KMS-11 (cell line): ENCODE data around the gene EEF1E1.
A peak's percentile ranks its signal among the peaks of the same experiment; 100 is the strongest.

Experiments used
- H2AFZ ChIP-seq: fragments of 200-600 bp; sonication (generic); 2 replicates; pipeline ENCODE4 v1.6.1; 2016; ENCODE audit warnings: antibody characterized with exemption, mixed run types, low read depth
- H3K27ac ChIP-seq: fragments of 200-600 bp; sonication (generic); 2 replicates; pipeline ENCODE4 v1.6.1; 2016; ENCODE audit warnings: mild to moderate bottlenecking, mixed run types
- H3K27me3 ChIP-seq: fragments of 200-600 bp; sonication (generic); 2 replicates; pipeline ENCODE4 v1.6.1; 2017; ENCODE audit warnings: mild to moderate bottlenecking, low read depth, mixed run types, moderate library complexity; ENCODE audit not compliant: insufficient read depth
- H3K36me3 ChIP-seq: fragments of 200-600 bp; sonication (generic); 2 replicates; pipeline ENCODE4 v1.6.1; 2017; ENCODE audit warnings: mild to moderate bottlenecking, mixed run types; ENCODE audit not compliant: insufficient read depth
- H3K4me1 ChIP-seq: fragments of 200-600 bp; sonication (generic); 2 replicates; pipeline ENCODE4 v1.6.1; 2016; ENCODE audit warnings: mild to moderate bottlenecking, low read depth, mixed run types; ENCODE audit not compliant: poor library complexity, severe bottlenecking
- H3K4me2 ChIP-seq: fragments of 200-600 bp; sonication (generic); 2 replicates; pipeline ENCODE4 v1.7.0; 2016; ENCODE audit warnings: mild to moderate bottlenecking, mixed run types
- H3K4me3 ChIP-seq: fragments of 200-600 bp; sonication (generic); IDR thresholded peaks from 2 replicates; pipeline ENCODE4 v1.6.1; 2017; ENCODE audit warnings: low read depth, low read length, mixed read lengths; ENCODE audit not compliant: insufficient read depth
- H3K79me2 ChIP-seq: fragments of 200-600 bp; sonication (generic); 2 replicates; pipeline ENCODE4 v1.6.1; 2016; ENCODE audit warnings: low read depth, mixed run types; ENCODE audit not compliant: insufficient read depth
- H3K9ac ChIP-seq: fragments of 200-600 bp; sonication (generic); 2 replicates; pipeline ENCODE4 v1.6.1; 2016; ENCODE audit warnings: mild to moderate bottlenecking, mixed run types
- H4K20me1 ChIP-seq: fragments of 200-600 bp; sonication (generic); 2 replicates; pipeline ENCODE4 v1.6.1; 2016; ENCODE audit warnings: mild to moderate bottlenecking, mixed run types; ENCODE audit not compliant: insufficient read depth
- TF ChIP-seq, protein P1 (sequence below): fragments of 200-600 bp; sonication (generic); conservative IDR thresholded peaks from 2 replicates; pipeline ENCODE4 v1.6.1; 2017; ENCODE audit warnings: low read depth, mild to moderate bottlenecking, antibody characterized with exemption, low read length, moderate library complexity, mixed read lengths

EEF1E1 gene

DNA sequence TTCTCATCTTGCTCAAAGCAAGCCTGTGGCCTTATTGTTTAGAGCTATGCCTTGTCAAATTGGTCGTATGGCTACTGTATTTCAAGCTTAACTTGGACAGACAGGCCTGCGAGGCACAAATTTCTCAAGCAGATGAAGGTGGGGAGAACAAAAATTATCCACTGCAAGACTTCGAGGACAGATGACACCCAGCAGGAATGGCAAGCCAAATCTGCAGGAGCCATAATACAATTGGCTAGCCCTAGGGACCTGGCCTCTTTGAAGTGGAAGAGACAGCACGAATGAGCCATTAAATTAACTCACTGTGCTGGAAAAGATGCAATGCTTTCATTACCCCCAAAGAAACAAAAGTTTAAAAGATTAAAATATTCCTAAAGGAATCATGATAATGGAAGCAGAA is 33.2 kb downstream of the EEF1E1 start:
- no peaks in the 10 kb centered on the region for H3K79me2 ChIP-seq
- H3K4me2 ChIP-seq, result no peak overlapping the region
- TF ChIP-seq, protein P1, sequence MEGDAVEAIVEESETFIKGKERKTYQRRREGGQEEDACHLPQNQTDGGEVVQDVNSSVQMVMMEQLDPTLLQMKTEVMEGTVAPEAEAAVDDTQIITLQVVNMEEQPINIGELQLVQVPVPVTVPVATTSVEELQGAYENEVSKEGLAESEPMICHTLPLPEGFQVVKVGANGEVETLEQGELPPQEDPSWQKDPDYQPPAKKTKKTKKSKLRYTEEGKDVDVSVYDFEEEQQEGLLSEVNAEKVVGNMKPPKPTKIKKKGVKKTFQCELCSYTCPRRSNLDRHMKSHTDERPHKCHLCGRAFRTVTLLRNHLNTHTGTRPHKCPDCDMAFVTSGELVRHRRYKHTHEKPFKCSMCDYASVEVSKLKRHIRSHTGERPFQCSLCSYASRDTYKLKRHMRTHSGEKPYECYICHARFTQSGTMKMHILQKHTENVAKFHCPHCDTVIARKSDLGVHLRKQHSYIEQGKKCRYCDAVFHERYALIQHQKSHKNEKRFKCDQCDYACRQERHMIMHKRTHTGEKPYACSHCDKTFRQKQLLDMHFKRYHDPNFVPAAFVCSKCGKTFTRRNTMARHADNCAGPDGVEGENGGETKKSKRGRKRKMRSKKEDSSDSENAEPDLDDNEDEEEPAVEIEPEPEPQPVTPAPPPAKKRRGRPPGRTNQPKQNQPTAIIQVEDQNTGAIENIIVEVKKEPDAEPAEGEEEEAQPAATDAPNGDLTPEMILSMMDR, result no peak

DNA sequence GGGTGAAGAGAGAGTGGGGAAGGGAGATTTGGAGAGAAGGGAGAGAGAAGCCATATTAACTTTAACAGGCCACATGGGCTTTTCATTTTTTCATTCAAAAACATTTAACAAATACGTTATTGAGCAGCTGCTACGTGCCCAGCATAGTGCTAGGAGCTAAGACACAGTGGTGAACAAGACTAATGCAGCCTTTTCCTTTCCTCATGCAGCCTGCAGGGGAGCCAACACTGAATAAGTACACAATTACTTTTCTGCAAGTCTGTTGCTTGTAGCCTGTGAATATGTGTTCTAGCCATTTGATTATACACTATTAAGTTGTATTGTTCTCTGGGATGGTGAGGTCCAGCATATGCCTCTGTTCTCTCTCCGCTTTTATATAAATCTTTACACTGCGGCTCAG is 36.2 kb downstream of the EEF1E1 start:
- peaks cover 27% of the 10 kb centered on the region for H3K4me1 ChIP-seq
- H2AFZ ChIP-seq, result peak overlapping the region; percentile 89; the same call in 1 of the 2 replicates
- H3K27ac ChIP-seq, result no peak overlapping the region
- no peaks in the 10 kb centered on the region for H3K79me2 ChIP-seq
- TF ChIP-seq, protein P1, result no peak
- no peak overlapping the region for H3K4me3 ChIP-seq
- no peaks in the 10 kb centered on the region for H3K36me3 ChIP-seq
- H4K20me1 ChIP-seq, result no peaks in the 10 kb centered on the region
- no peak overlapping the region for H3K4me2 ChIP-seq
- H3K9ac ChIP-seq, result no peak overlapping the region
- H3K27me3 ChIP-seq, result no peaks in the 10 kb centered on the region

More for the DNA sequence above, 33.2 kb downstream of the EEF1E1 start:
- no peak overlapping the region for H3K27ac ChIP-seq
- no peaks in the 10 kb centered on the region for H3K27me3 ChIP-seq
- no peaks in the 10 kb centered on the region for H3K36me3 ChIP-seq
- H2AFZ ChIP-seq, result no peak overlapping the region
- H4K20me1 ChIP-seq, result no peaks in the 10 kb centered on the region
- no peak overlapping the region for H3K4me3 ChIP-seq
- H3K9ac ChIP-seq, result no peak overlapping the region
- H3K4me1 ChIP-seq, result peaks cover 15% of the 10 kb centered on the region

DNA sequence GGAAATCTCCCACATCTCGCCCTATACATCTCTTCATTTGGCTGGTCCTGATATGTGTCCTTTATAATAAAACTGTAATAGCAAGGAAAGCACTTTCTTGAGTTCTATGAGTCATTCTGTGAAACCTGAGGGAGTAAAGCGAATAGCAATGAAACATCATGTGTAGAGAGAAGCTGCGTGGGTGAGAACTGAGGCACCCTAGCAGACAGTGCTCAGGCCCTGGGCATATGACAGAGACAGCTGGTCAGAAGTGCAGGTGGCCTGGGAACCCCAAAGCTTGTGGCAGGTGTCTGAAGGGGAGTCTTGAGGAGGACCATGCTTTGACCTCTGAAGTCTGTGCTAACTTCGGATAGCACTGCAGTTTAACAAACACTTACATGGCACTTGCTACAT is 36.8 kb downstream of the EEF1E1 start:
- Histone ChIP-seq H3K4me1 (peaks cover 27% of the 10 kb centered on the region), H3K4me3 (no peak overlapping the region), H3K36me3 (no peaks in the 10 kb centered on the region), H3K9ac (no peak overlapping the region), H3K4me2 (peak overlapping the region; percentile 52), H2AFZ (peak overlapping the region; percentile 89), H4K20me1 (no peaks in the 10 kb centered on the region), H3K27ac (no peak overlapping the region), H3K27me3 (no peaks in the 10 kb centered on the region), H3K79me2 (no peaks in the 10 kb centered on the region)
- TF ChIP-seq, protein P1, result no peak

DNA sequence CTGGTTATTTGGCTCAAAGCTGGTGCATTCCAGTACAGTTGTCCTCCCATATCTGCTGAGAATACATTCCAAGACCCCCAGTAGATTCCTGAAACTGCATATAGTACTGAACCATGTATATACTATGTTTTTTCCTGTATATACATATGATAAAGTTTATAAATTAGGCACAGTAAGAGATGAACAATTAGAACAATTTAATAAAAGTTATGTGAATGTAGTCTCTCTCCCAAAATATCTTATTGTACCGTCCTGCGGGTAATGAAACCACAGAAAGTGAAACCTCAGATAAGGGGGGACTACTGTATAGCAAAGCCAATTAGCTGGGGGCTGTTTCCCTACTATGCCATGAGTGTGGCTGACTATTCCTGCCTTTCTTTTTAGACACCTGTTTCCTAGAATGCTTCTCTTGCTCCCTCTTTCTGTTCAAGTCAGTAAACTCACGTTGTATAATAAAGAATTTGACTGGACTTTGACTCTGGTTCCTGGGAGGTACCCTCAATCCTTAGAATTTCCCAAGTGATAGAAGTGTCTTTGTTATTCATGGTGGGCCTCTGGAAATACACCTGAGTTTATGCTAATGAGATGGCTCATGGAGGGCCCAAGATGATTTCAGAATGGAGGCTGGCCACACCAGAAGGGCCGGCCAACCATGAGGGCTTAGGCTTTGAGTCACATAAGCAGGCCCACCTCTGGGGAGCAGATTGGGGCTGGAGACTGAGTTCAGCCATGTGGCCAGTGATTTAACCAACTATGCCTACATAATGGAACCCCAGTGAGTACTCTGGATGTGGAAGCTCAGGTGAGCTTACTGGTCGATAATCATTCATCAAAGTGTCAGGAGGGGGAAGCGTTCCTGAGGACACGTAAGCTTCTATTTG is 37.5 kb downstream of the EEF1E1 start:
- peak overlapping the region; percentile 89 for H2AFZ ChIP-seq
- H3K4me3 ChIP-seq, result no peak overlapping the region
- H3K36me3 ChIP-seq, result no peaks in the 10 kb centered on the region
- peaks cover 27% of the 10 kb centered on the region for H3K4me1 ChIP-seq
- no peaks in the 10 kb centered on the region for H3K79me2 ChIP-seq
- peak overlapping the region; percentile 68 for H3K27ac ChIP-seq
- H3K9ac ChIP-seq, result peak overlapping the region; percentile 77
- no peaks in the 10 kb centered on the region for H4K20me1 ChIP-seq
- H3K4me2 ChIP-seq, result peak overlapping the region; percentile 52
- no peaks in the 10 kb centered on the region for H3K27me3 ChIP-seq
- TF ChIP-seq, protein P1, result no peak
